ENCODE measurements around the gene PLA2G15. TPM values are rescaled to one million over a fixed set of nuclear protein-coding genes. Genes with fewer than 3 reads are reported as not detected.

PLA2G15 gene, protein sequence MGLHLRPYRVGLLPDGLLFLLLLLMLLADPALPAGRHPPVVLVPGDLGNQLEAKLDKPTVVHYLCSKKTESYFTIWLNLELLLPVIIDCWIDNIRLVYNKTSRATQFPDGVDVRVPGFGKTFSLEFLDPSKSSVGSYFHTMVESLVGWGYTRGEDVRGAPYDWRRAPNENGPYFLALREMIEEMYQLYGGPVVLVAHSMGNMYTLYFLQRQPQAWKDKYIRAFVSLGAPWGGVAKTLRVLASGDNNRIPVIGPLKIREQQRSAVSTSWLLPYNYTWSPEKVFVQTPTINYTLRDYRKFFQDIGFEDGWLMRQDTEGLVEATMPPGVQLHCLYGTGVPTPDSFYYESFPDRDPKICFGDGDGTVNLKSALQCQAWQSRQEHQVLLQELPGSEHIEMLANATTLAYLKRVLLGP
- 18.3 TPM for total RNA-seq

DNA sequence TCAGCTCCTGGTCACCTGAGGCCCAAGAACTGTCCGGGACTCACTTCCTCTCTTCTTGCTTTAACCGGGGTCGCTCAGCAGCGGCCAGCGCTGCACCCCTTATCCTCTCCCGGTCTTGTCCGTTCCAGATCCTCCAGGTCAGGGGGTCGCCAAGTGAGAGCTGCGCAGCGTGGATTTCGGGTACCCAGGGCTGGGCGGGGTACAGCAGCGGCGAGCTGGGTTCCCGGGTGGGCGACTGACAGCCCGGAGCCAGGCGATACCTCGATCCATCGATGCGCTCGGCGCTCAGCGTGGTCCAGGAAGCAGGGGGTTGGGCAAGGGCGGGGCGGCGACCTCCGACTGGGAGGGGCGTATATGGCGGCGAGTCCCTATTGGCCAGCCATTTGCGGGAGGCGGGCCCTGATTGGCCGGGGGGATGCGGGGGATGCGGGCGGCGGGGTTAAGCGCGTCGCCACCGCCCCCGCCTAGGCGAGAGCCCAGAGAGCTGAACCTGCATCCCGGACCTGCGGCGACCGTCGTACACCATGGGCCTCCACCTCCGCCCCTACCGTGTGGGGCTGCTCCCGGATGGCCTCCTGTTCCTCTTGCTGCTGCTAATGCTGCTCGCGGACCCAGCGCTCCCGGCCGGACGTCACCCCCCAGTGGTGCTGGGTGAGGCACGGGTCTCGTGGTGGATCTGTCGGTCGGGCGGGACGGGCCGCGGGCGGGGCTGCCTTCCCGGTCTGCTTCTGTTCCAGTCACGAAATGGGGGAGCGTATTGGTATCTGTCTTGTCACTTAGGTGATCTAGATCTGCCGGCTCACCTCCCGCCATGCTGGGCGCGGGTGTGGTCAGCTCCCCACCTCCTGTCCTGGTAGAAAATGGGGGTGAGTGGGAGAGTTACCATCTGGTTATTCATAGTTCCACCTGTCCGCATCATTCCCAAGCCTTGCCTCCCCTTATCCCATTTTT, at the start of gene PLA2G15:
TSS of gene PLA2G15 (plus strand) at position 471 of the 951 bp plus-strand sequence. CDS start at position 525, 54 bp downstream.
- FAIRE-seq (no peak), DNase-seq (ENCODE audit: low spot score in 2 of 2) (peak; percentile 95 to 98)

DNA sequence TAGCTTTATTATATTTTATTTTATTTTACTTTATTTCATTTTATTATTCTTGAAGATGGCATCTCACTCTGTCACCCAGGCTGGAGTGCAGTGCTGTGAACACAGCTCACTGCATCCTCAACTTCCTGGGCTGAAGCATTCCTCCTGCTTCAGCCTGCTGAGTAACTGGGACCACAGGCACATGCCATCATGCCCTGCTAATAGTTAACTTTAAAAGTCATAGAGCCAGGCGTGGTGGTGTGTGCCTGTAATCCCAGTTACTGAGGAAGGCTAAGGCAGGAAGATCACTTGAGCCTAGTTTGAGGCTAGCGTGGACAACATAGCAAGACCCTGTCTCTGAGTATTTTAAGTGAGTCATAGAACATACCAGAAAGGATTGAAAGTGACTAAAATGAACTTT, 47.9 kb upstream of the PLA2G15 start:
- DNase-seq (ENCODE audit: low spot score in 2 of 2) (no peak), FAIRE-seq (no peak)

DNA sequence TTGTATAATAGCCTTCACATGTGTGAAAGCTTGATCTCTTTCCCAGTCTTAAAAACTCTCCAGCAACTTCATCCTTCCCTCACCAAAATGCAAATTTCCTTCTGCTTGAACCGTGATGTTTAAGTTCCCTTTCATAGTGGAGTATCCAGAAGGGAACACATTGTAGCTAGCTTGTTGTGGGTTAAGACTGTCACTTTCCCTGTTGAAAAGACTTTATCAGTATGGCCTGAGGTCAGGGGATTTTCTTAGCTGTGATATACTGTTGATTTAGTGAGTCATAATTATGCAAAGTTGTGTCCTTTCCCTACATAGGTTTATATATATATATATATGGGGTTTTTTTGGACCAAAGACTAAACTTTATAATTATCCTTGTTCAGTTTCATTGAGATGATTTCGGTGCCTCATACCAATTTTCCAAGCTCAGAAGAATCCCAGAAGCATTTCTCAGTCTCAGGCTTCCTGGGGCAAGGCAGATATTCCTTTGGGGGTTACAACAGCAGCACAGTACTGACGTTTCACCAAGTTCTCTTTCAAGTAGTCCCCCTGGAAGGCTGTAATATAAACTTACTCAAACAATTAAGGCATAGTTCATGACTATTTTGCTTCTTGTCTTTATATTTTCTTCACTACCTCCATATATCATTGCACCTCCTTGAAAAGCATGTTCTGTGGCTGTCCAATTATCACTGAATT, 44.9 kb upstream of the PLA2G15 start:
- FAIRE-seq (no peak), DNase-seq (ENCODE audit: low spot score in 2 of 2) (no peak)

DNA sequence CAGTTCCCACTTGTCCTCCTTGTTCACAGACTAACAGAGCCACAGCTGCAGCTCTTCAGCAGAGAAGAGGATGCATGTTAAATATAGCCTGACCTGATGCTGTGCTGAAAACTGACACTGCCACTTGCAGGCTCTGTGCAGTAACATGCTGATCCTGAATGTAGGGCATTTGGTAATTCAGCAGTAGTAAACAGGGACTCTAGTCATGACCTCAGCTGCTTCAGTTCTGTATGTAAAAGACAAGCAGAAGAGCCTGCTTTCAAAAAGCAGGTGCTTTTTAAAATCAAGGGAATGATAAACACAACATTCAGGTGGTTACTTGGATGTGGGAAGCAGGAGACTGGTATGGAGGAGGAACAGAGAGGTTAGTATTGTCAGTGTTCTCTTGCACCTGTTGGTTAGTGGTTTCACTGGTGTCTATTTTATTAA, 43.1 kb upstream of the PLA2G15 start:
- FAIRE-seq (no peak), DNase-seq (ENCODE audit: low spot score in 2 of 2) (peak in 1 of 2 donors; percentile 22)

DNA sequence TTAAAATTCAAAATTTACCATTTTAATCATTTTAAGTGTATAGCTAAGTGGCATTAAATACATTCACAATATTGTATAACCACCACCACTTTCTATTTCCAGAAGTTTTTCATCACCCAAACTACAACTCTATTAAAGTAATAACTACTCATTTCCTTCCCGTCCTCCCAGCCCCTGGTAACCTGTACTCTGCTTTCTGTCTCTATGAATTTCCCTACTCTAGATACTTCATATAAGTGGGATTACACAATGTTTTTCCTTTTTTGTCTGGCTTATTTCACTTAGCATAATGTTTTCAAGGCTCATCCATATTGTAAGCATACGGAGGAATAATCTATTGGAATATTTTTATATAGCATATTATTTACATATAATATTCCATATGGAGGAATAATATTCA, 38.9 kb upstream of the PLA2G15 start:
- FAIRE-seq (no peak), DNase-seq (ENCODE audit: low spot score in 2 of 2) (no peak)

DNA sequence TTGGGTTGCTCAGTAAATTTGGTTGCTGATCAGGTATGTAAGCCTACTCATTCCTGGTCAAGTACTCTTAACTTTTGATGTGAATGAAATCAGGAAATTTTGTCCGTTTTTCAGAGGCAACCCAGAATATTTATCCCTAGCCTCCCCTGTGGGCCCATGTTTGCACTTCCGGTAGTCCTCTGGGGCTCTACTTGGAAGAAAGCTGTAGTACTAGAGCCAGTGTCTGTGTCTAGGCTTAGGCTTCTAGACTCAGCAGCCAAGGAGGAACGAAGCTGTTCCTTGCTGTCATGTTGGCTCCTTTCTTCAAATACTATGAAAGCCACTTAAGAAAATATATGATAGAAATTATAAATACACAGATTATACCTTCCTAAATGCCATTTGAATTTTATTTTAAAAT, 30.4 kb upstream of the PLA2G15 start:
- no peak for FAIRE-seq

DNA sequence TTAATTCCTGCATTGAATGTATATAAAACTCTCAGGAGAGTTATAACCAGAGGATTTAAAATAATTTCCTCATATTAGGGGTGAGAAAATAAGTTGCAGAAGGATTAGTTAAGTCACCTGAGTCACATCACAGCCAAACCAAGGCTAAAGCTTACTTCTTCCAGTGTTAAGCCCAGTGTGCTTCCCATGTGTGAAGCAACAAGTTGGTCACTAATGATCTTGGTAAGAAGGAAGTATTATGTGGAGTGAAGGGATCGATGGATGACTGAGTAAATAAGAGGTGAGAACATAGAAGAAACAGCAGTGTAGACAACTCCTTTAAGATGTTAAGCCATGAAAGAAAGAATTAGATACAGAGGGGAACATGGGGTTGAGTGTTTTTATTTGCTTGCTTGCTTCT, 29.9 kb upstream of the PLA2G15 start:
- no peak for FAIRE-seq
- DNase-seq (ENCODE audit: low spot score in 2 of 2) = no peak

More for the DNA sequence above, 30.4 kb upstream of the PLA2G15 start:
- no peak for DNase-seq (ENCODE audit: low spot score in 2 of 2)

DNA sequence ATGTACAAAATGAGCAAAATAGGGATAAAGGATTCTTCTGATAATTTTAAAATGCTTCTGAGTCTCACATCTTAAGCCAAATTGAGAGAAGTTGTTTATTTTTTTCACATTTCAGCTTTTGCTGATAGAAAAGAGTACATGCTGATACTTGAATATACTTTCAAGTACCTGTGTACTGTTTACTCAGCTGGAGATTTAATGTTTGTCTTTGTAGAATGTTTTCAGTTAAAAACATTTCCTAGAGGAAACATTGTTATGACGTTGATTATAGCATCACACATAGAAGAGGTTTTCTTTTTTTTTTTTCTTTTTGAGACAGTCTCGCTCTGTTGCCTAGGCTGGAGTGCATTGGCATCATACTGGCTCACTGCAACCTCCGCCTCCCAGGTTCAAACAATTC, 28.9 kb upstream of the PLA2G15 start:
- FAIRE-seq (no peak), DNase-seq (ENCODE audit: low spot score in 2 of 2) (no peak)

DNA sequence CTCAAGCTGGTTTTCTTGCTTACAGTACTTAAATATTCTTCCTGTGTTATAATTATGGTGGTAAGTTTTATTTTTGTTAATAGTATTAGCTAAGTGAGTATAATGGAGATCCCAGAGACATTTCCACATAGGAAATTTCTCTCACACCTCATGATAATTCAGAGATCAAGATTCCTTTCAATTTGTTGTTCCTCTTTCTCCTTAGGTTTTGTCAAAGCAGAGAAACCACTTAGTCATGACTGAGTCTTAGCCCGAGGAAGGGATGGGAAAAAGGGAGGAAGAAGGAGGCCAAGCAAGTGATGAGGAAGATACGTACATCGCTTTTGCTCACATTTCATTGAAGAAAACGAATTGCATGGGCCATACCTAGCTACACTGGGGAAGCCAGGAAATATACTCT, 27.7 kb upstream of the PLA2G15 start:
- FAIRE-seq (no peak), DNase-seq (ENCODE audit: low spot score in 2 of 2) (no peak)

DNA sequence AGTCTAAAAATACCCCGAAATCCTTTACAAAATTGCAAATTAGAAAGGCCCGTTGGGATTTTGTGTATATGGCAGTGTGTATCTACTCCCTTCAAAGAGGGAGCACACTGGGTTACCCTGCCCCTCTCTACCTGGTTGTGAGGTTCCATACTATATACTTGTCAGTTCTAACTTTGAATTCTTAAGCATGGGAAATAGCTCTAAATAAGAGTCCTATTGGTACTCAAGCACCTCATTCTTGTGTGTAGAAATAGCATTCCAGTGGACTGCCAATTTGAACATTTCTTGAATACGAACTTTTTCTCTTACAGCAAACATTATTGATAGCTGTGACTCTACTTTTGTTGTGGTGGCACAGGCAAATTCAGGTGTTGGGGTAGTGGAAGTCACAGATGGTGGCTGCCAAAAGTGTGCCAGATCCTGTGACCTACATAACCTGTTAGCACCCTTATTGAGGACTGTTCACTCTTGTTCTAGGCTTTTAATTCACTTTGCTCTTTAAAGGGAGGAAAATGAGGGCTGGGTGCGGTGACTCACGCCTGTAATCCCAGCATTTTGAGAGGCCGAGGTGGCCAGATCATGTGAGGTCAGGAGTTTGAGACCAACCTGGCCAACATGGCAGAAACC, 25.3 kb upstream of the PLA2G15 start:
- no peak for DNase-seq (ENCODE audit: low spot score in 2 of 2)
- no peak for FAIRE-seq

DNA sequence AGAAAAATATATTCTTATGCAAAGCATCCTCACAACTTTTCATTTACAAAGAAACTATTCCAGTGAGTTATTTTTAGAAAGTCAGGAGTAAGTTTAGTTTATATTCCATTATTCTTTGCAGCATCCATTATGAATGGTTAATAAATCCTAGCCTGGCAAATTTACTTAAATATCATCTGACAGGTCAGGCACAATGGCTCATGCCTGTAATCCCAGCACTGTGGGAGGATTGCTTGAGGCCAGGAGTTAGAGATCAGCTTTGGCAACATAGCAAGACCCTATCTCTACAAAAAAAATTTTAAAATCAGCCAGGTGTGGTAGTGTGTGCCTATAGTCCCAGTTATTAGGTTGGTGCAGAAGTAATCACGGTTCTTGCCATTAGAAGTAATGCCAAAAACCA, 22.1 kb upstream of the PLA2G15 start:
- FAIRE-seq (no peak), DNase-seq (ENCODE audit: low spot score in 2 of 2) (no peak)

DNA sequence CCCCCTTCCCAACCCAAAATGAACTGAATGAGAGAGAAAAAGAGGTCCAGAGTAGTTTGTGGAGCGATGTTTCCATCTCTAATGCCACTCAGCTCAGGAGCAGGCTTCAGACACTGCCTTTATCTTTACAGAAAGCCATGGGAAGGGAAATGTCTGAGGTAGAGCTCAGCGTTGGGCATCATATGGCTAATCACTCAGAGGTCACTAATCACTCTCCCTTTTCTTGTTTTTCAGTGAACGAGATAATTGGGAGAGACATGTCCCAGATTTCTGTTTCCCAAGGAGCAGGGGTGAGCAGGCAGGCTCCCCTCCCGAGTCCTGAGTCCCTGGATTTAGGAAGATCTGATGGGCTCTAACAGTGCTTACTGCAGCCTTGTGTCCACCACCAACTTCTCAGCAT, 19.1 kb upstream of the PLA2G15 start:
- FAIRE-seq = no peak
- DNase-seq (ENCODE audit: low spot score in 2 of 2) = no peak

DNA sequence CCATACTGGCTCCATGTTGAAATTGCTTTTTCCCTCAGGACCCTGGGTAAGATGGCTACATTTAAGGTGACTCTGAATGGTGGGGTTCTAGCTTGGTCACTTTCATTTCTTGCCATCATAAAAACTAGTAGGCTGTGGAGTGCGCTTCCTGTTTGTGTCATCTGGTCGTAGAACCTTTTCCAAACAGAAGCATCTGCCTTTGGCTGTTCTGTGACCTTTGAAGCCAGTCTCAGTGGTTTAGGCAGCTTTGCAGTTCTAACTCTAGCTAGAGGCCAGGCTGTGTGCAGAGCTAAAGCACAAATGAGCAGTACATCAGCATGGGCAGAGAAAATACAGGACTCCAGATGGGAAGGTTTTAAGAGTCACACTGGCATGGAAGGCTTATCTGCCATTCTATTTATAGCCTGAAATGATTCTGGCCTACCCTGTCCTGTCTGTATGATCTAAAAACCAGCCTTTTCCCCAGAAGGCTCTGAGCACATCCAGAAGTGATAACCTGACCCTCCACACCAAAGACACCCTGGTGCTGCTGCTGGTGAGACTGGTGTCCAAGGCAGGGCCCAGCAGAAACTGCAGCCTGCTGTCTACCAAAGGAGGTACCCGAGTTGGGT, 17.9 kb upstream of the PLA2G15 start:
- DNase-seq (ENCODE audit: low spot score in 2 of 2) = no peak
- no peak for FAIRE-seq

DNA sequence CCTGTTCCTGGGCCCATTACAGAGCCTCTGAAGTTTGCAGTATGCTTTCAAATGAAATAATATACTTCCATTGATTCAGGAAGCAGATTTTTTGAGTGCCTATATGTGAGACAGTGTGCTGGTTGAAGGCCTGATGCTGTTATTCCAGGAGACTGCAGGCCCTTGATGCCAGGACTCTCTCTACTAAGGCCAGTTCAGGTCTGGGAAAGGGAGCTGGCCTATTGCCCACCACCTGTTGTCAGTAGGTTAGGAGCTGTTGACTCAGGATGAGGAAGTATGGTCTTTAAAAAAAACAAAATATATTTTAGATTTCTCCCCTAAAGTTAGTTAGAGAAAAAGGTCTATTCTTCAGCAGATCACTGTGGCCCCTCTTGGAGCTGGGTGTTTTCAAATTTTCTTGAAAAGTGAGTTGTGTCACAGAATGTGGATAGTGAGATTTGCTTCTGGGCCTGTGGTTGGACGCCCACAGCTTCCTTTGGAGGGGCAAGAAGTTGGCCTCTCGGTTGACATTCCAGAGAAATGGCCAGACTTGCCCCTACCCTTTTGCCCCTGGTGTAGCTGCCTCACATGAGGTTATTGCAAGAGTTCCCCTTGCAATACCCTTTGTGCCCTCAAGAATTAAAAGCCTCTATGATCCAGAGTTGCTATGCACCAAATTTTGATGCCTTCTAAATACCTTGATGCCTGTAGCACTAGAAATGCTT, 17.2 kb upstream of the PLA2G15 start:
- FAIRE-seq = no peak
- DNase-seq (ENCODE audit: low spot score in 2 of 2) = no peak

DNA sequence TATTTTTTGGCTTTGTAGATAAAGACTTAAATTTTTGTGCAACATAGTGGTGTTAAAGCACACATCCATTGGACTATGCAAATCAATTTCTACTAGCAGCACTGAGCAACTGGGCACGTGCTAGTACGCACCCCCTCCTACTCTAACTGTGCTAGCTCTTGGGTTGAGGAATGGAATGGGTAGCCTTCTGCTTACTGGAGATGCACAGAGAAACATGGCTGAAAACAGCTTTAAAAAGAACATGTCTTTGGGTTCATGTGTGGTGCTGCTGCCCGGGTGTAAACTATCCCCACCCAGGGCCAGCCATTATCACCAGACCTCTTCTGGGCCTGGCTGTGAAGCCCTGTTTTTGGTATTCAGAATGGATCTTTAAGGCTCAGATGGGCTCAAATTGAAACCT, 16.5 kb upstream of the PLA2G15 start:
- no peak for DNase-seq (ENCODE audit: low spot score in 2 of 2)
- no peak for FAIRE-seq

DNA sequence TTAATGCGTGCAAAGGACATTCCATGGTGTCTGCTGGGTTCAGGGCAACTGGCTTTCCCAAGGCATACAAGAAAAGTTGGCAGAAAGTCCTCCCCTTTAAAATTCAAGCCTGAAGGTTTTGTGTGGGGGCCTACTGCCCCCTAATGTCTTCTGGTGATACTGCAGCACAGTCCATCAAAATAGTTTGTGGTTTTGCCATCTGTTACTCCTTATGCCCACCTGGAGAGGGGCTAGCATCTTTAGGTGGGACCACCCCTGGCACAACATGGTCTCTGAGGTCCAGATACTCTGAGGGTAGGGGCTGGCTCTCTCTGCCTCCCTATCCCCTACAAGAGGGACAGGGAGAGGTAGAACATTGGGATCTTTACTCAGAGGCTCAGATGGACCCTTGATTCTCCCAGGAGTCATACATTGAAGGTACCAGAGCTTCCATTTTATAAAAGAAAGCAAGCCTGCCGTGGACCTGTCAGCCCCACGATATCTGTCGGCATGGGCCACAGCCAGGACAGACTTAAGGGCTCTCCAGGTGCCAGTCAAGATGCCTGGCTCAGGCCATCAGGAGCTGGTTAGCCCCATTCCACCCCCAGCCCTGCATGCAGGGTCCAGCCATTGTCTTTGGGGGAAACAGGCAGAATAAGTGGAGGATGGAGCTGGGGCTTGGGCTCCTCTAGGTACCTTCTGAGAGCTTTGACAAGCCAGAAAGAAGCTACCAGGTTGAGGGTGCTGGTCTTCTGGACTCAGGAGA, 15.6 kb upstream of the PLA2G15 start:
- FAIRE-seq = no peak
- DNase-seq (ENCODE audit: low spot score in 2 of 2) = peak; percentile 58 to 69

DNA sequence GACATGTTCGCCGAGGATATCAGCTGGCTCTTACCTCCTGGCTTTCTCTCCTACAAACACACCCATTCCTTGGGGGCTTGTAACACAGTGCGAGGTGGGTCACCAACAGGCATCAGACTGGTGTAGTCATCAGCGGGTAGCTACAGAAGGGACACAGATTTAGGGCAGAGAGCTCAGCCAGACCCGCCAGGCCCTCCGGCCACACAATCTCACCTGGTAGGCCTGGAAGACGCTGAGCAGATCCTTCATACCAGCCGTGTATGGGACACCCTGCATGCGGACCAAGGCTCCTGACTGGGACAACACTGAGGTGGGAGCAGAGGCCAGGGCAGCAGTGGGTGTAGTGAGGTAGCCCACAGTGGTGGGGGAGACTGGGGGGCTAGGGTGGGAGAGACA, 15.0 kb upstream of the PLA2G15 start:
- no peak for FAIRE-seq
- no peak for DNase-seq (ENCODE audit: low spot score in 2 of 2)

DNA sequence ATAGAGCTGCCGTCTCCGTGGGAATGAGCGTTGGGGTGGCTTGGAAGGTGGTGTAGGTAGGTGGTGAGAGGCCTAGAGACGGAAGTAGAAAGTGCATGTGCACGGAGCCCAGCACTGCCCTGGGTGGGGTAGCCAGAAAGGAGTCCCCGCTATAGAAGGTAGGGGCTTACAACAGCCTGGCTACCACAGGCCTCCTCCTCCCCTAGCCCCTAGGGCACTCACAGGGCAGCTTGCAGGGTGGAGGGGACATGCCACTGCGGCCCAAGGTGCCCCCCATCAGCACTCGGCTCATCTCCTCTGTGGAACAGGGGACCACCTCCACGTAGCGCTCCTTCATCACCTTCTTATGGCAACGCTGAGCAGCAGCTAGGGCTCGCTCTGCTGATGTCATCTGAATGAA, 14.2 kb upstream of the PLA2G15 start:
- DNase-seq (ENCODE audit: low spot score in 2 of 2) (no peak), FAIRE-seq (no peak)

Data from frontal cortex (tissue), 4 donors.